ENCODE data around the gene P4HTM.

P4HTM gene

GRCh38 chr3:48989126-48989795 is 780 bp upstream of the P4HTM start (continued):
- TF ChIP-seq ZNF433 (tag by site-specific recombination; IDR thresholded peaks at IDR 0.05; ENCODE audit: low read depth), result no peak
- peak; percentile 92 for TF ChIP-seq ZBTB20 (tag by site-specific recombination; IDR thresholded peaks at IDR 0.05)
- TF ChIP-seq ZNF214 (tag by site-specific recombination; IDR thresholded peaks at IDR 0.05; ENCODE audit: borderline replicate concordance), result no peak
- TF ChIP-seq SCRT2 (tag by site-specific recombination; IDR thresholded peaks at IDR 0.05), result no peak
- TF ChIP-seq ZBTB7A (tag by site-specific recombination; IDR thresholded peaks at IDR 0.05; ENCODE audit: low read depth), result no peak
- TF ChIP-seq, protein P1, sequence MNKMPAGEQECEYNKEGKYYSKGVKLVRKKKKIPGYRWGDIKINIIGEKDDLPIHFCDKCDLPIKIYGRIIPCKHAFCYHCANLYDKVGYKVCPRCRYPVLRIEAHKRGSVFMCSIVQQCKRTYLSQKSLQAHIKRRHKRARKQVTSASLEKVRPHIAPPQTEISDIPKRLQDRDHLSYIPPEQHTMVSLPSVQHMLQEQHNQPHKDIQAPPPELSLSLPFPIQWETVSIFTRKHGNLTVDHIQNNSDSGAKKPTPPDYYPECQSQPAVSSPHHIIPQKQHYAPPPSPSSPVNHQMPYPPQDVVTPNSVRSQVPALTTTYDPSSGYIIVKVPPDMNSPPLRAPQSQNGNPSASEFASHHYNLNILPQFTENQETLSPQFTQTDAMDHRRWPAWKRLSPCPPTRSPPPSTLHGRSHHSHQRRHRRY (tag by site-specific recombination; IDR thresholded peaks at IDR 0.05), result no peak
- no peak for TF ChIP-seq ZNF335 (tag by site-specific recombination; conservative IDR thresholded peaks at IDR 0.05)

- H3K4me3 ChIP-seq (ENCODE audit: low read depth, low read length), result peak overlapping the region; percentile 83
- peaks cover 0 to 24% of the 10 kb centered on the region in 2 experiments; a peak in 2 of 3 replicates for H3K36me3 ChIP-seq (ENCODE audit: control insufficient read depth in 2 of 2, insufficient read depth in 1 of 2, low read length in 2 of 2)
- CTCF ChIA-PET, result interaction anchor here (0.6 to 1.1 kb wide), 2 partner anchors 23 to 329 kb away, joined by 3 read pairs; no protein-coding TSS in a partner anchor
- H3K9me3 ChIP-seq (ENCODE audit: control insufficient read depth, insufficient read depth, low read depth, low read length), result no peaks in the 10 kb centered on the region
- POLR2A ChIA-PET, result interaction anchor here (0.7 to 4.6 kb wide), 6 partner anchors 11 to 103 kb away, joined by 3 to 61 read pairs (median 6); partner anchors contain the start of genes ARIH2, NDUFAF3, QRICH1 and WDR6
- peak overlapping the region; percentile 82 for H3K27ac ChIP-seq (ENCODE audit: extremely low read depth, low read depth, low read length)
- H3K4me1 ChIP-seq (ENCODE audit: control insufficient read depth, insufficient read depth, low read length), result no peaks in the 10 kb centered on the region
- TF ChIP-seq ZFHX2 (tag by site-specific recombination; conservative IDR thresholded peaks at IDR 0.05) (peak; percentile 22; the same call in 1 of the 2 replicates), ZNF416 (tag by site-specific recombination; IDR thresholded peaks at IDR 0.05) (no peak), ZNF350 (tag by site-specific recombination; IDR thresholded peaks at IDR 0.05) (no peak), ZBTB7A (tag by site-specific recombination; IDR thresholded peaks at IDR 0.05; ENCODE audit: low read depth) (no peak), ZEB2 (tag by site-specific recombination; IDR thresholded peaks at IDR 0.05) (0 out of 2 replicates have a peak, but pooled peaks have one; percentile 37), MEIS1 (CRISPR knock-in tag; IDR thresholded peaks at IDR 0.05; ENCODE audit: borderline replicate concordance) (no peak), ZNF324 (tag by site-specific recombination; IDR thresholded peaks at IDR 0.05) (no peak), ZNF223 (tag by site-specific recombination; IDR thresholded peaks at IDR 0.05) (no peak), ZBTB6 (tag by site-specific recombination; IDR thresholded peaks at IDR 0.05) (no peak), ZNF37A (tag by site-specific recombination; IDR thresholded peaks at IDR 0.05) (no peak), ZNF513 (tag by site-specific recombination; IDR thresholded peaks at IDR 0.05) (no peak), ZNF2 (tag by site-specific recombination; IDR thresholded peaks at IDR 0.05) (no peak), KLF10 (tag by site-specific recombination; IDR thresholded peaks at IDR 0.05) (no peak), ZBTB17 (tag by site-specific recombination; IDR thresholded peaks at IDR 0.05) (peak; percentile 78), ZXDB (tag by site-specific recombination; IDR thresholded peaks at IDR 0.05) (peak; percentile 58; the same call in 1 of the 2 replicates), KLF1 (tag by site-specific recombination; IDR thresholded peaks at IDR 0.05) (no peak), ZNF394 (tag by site-specific recombination; IDR thresholded peaks at IDR 0.05; ENCODE audit: borderline replicate concordance) (peak; percentile 70; the same call in 1 of the 2 replicates), ZNF600 (tag by site-specific recombination; IDR thresholded peaks at IDR 0.05) (peak; percentile 71), ZNF585B (tag by site-specific recombination; IDR thresholded peaks at IDR 0.05) (0 out of 2 replicates have a peak, but pooled peaks have one; percentile 8), ZNF571 (tag by site-specific recombination; IDR thresholded peaks at IDR 0.05) (no peak), ZNF140 (tag by site-specific recombination; IDR thresholded peaks at IDR 0.05) (no peak), ZNF335 (tag by site-specific recombination; conservative IDR thresholded peaks at IDR 0.05) (peak; percentile 96), GLI4 (tag by site-specific recombination; IDR thresholded peaks at IDR 0.05) (no peak), ZNF292 (tag by site-specific recombination; IDR thresholded peaks at IDR 0.05; ENCODE audit: borderline replicate concordance, low read depth) (no peak), ZBTB8A (tag by site-specific recombination; IDR thresholded peaks at IDR 0.05) (peak; percentile 64)
- TF ChIP-seq, protein P2, sequence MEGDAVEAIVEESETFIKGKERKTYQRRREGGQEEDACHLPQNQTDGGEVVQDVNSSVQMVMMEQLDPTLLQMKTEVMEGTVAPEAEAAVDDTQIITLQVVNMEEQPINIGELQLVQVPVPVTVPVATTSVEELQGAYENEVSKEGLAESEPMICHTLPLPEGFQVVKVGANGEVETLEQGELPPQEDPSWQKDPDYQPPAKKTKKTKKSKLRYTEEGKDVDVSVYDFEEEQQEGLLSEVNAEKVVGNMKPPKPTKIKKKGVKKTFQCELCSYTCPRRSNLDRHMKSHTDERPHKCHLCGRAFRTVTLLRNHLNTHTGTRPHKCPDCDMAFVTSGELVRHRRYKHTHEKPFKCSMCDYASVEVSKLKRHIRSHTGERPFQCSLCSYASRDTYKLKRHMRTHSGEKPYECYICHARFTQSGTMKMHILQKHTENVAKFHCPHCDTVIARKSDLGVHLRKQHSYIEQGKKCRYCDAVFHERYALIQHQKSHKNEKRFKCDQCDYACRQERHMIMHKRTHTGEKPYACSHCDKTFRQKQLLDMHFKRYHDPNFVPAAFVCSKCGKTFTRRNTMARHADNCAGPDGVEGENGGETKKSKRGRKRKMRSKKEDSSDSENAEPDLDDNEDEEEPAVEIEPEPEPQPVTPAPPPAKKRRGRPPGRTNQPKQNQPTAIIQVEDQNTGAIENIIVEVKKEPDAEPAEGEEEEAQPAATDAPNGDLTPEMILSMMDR (tag by site-specific recombination; IDR thresholded peaks at IDR 0.05), result no peak
Measured at GRCh38 chr3:48990636-48991469, 812 bp downstream of the P4HTM start.

Measured in HEK293 (cell line).